SK-N-MC (cell line): ENCODE results near the gene MESD.

Experiments
- EZH2 ChIP-seq: fragments of 200-600 bp; sonication (generic); IDR thresholded peaks from one replicate; pipeline ENCODE4 v1.6.1; 2017; ENCODE audit warnings: antibody characterized with exemption
- FOXP2 ChIP-seq: optimal IDR thresholded peaks from 2 replicates; pipeline ENCODE3; 2011; ENCODE audit warnings: mild to moderate bottlenecking, moderate library complexity; ENCODE audit not compliant: insufficient read depth; ENCODE audit errors: extremely low read length, control extremely low read depth
- POLR2AphosphoS5 ChIP-seq: IDR thresholded peaks from 2 replicates; pipeline ENCODE4 v1.6.1; 2012; ENCODE audit warnings: mild to moderate bottlenecking, low read depth, low read length, borderline replicate concordance

- TF ChIP-seq POLR2AphosphoS5 (no peak), EZH2 (no peak), FOXP2 (no peak)
Measured at GRCh38 chr15:80932513-80932815, 57.2 kb downstream of the MESD start.
